ENCODE measurements around the gene LAMP5.

GRCh38 chr20:9501473-9501872, 12.9 kb upstream of the LAMP5 start:
- no peak for TF ChIP-seq KDM4B (CRISPR knock-in tag; IDR thresholded peaks at IDR 0.05)
- TF ChIP-seq, protein P1, sequence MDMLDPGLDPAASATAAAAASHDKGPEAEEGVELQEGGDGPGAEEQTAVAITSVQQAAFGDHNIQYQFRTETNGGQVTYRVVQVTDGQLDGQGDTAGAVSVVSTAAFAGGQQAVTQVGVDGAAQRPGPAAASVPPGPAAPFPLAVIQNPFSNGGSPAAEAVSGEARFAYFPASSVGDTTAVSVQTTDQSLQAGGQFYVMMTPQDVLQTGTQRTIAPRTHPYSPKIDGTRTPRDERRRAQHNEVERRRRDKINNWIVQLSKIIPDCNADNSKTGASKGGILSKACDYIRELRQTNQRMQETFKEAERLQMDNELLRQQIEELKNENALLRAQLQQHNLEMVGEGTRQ (IDR thresholded peaks at IDR 0.05; ENCODE audit: low read depth, low read length): no peak
- TF ChIP-seq, protein P1 (CRISPR knock-in tag; IDR thresholded peaks at IDR 0.05; ENCODE audit: borderline replicate concordance): no peak
